Upper lobe of left lung (tissue), 4 donors: ENCODE results near the gene GFOD2.

Source experiments
- CTCF ChIP-seq, 6 experiments: fragments of 450-650 bp in 4 of 6; fragments of 200-600 bp in 2 of 6; sonication (generic) in 2 of 6; IDR thresholded peaks; one replicate each; pipeline ENCODE4 v1.5.1; 2016 to 2019; ENCODE audit warnings: antibody characterized with exemption in 6 of 6
- EP300 ChIP-seq, 4 donors: sonication (generic); formaldehyde crosslinking; IDR thresholded peaks; one replicate each; pipeline ENCODE4 v1.5.1; 2017; ENCODE audit warnings: antibody characterized with exemption in 4 of 4, control low read depth in 2 of 4
- POLR2A ChIP-seq, 4 donors: fragments of 450-650 bp; IDR thresholded peaks; one replicate each; pipeline ENCODE4 v1.5.1; 2016 to 2017; ENCODE audit warnings: antibody characterized with exemption in 4 of 4, mild to moderate bottlenecking in 2 of 4
- POLR2AphosphoS5 ChIP-seq, 2 donors: sonication (generic); formaldehyde crosslinking; IDR thresholded peaks; one replicate each; pipeline ENCODE4 v1.5.1; 2017; ENCODE audit warnings: antibody characterized with exemption in 2 of 2

- TF ChIP-seq CTCF (IDR thresholded peaks at IDR 0.05) (no peak), POLR2A (IDR thresholded peaks at IDR 0.05) (no peak), POLR2AphosphoS5 (IDR thresholded peaks at IDR 0.05) (no peak), EP300 (IDR thresholded peaks at IDR 0.05) (no peak)
Measured at GRCh38 chr16:67750466-67750865, 31.4 kb upstream of the GFOD2 start.
